Right cardiac atrium (tissue), 5 donors: ENCODE measurements around the gene TOP1. TPM values are rescaled to one million over a fixed set of nuclear protein-coding genes. Genes with fewer than 3 reads are reported as not detected.
"Not testable (repeated sequence)": the region's sequence is repeated elsewhere in the genome, so short reads cannot be mapped to it uniquely, and the experiment has no call there.

ENCODE experiments used
- ATAC-seq, 2 donors: fragments of 200-7000 bp; cut with Tn5 transposase; one replicate each; pipeline versions ENCODE4 v1.8.0 to v1.9.1; 2020; ENCODE audit warnings: moderate library complexity in 2 of 2, mild to moderate bottlenecking in 1 of 2
- DNase-seq, 3 donors: peaks; one replicate each; pipeline ENCODE4 v3.0.0-alpha.2; 2020
- H3K27ac ChIP-seq: one replicate; pipeline ENCODE4 v1.5.1; 2013; ENCODE audit warnings: mild to moderate bottlenecking, low read length, control low read depth, moderate library complexity
- H3K27me3 ChIP-seq: one replicate; pipeline ENCODE4 v1.6.1; 2013; ENCODE audit not compliant: control insufficient read depth, insufficient read depth
- H3K4me1 ChIP-seq: one replicate; pipeline ENCODE4 v1.6.1; 2013; ENCODE audit warnings: low read length; ENCODE audit not compliant: control insufficient read depth, insufficient read depth
- H3K4me3 ChIP-seq: one replicate; pipeline ENCODE4 v1.5.1; 2013; ENCODE audit warnings: low read length, control low read depth
- H3K9me3 ChIP-seq: one replicate; pipeline ENCODE4 v1.6.1; 2013; ENCODE audit warnings: low read length; ENCODE audit not compliant: control insufficient read depth
- WGBS: extraction: QIAGEN DNeasy Blood & Tissue Kit; methylation state at CpG from one replicate; pipeline ENCODE4 v1.1.7; 2013; 5-methylcytosine and 5-hydroxymethylcytosine counted together
- intact Hi-C, 4 donors: fragments of 100-400 bp; cut with DNase I; formaldehyde crosslinking; loops; one replicate each; pipeline versions ENCODE4 v1.11.0 to v1.14.0; 2022 to 2023
- polyA plus RNA-seq: library from polyadenylated mRNA; stranded (reverse); fragments of 200-250 nt; gene quantifications from one replicate; pipeline ENCODE4 v1.2.3, GENCODE V29; 2013
- total RNA-seq, 4 donors: library from RNA; stranded (reverse); fragmentation: NEBNext Ultra II Directional; extraction: Animal tissue kit (Norgen Biotek cat#: 25700); gene quantifications; one replicate each; pipeline ENCODE4 v1.2.1, GENCODE V29; 2021
- donor health status: healthy with polysubstance abuse.
- donor health status: DM: no; HTN: yes; CAD: no.
- donor health status: DM: no; HTN: no; CAD: no.
- donor health status: DM: no; HTN: yes; CAD: no; lungs with severe emphysema.
- donor health status: DM: yes; HTN: yes; CAD: no.

The TOP1 gene
- total and polyA plus RNA-seq, 5 donors: 16.7 to 30.7 (median 27.8) TPM

DNA sequence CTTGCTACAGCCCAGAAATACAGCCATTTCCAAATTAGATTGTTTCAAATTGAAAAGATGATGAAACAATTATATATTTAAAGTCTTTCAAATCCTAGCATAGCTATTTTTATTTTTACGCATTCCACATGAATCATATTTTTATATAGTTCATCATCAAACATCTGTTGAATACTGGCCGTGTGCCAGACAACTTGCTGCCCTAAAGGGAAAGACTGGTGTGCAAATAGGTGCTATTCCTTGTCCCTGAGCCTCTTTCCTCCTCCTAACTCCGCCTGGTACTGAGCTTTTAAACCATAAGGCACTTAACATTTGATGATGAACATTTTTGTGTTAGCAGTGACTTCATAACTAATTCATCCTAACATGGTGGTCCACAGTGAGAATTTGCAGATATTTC, 90.0 kb downstream of the TOP1 start:
- ATAC-seq: no peak
- no peaks in the 10 kb centered on the region for H3K27me3 ChIP-seq
- intact Hi-C loops: no loop called here
- 77% methylated on average over 3 of the region's 3 CpGs for WGBS
- no peaks in the 10 kb centered on the region for H3K4me1 ChIP-seq
- H3K4me3 ChIP-seq: no peak overlapping the region
- DNase-seq: no peak
- H3K27ac ChIP-seq: no peak overlapping the region
- H3K9me3 ChIP-seq: no peaks in the 10 kb centered on the region

DNA sequence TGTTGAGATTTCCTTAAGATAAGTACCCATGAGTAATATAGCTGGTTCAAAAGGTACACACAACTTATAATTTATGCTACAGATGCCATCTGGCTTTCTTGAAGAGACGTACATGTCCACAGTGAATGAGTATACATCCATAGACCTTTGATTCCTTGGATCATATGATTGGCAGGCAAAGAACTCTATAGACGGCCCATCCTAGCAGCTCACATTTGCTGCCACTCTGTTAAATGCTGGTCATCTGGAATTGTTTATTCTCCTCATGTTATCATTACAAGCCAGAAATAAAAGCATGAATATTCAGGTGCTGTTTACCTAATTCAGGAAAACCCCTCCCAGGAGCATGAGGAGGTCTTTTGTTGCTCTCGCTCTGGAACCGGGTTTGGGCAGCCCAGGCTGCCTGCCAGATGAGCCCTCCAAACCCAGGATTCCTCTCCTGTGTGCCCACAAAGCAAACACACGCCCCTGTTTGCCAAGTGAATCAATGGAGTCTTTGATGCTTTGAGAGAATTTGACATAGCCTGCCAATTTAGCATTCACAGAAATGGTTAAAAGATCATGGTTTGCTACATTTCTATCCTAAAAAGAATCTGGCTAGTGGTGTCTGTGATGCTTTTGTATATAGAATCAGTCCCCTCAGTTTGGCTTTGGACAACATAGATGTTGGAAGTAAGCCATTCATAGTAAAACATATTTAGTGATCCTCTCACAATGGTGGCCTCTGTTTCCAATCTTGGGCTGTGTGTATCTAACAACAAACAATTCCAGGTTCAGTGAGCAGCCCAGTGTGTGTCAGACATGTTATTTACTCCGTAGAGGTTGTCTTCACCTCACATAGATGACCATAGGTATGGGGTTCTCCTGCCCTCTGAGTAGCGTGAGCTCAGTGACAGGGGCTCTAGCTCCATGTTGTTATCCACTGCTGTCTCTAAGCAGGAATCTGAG, 91.3 kb downstream of the TOP1 start:
- 83% methylated on average over 7 of the region's 7 CpGs for WGBS
- H3K4me1 ChIP-seq: no peaks in the 10 kb centered on the region
- no peaks in the 10 kb centered on the region for H3K9me3 ChIP-seq
- H3K4me3 ChIP-seq: no peak overlapping the region
- no peak overlapping the region for H3K27ac ChIP-seq
- no peak for DNase-seq
- intact Hi-C loops: no loop called here
- no peak for ATAC-seq
- H3K27me3 ChIP-seq: no peaks in the 10 kb centered on the region

- no peaks in the 10 kb centered on the region for H3K27me3 ChIP-seq
- no peaks in the 10 kb centered on the region for H3K4me1 ChIP-seq
- H3K27ac ChIP-seq: no peak overlapping the region
- DNase-seq (no peak), ATAC-seq (no peak)
- intact Hi-C loops: no loop called here
- 90% methylated on average over 3 of the region's 3 CpGs for WGBS
- H3K4me3 ChIP-seq: no peak overlapping the region
- no peaks in the 10 kb centered on the region for H3K9me3 ChIP-seq
These were observed 92.8 kb downstream of the TOP1 start for GRCh38 chr20:41121399-41121798.

DNA sequence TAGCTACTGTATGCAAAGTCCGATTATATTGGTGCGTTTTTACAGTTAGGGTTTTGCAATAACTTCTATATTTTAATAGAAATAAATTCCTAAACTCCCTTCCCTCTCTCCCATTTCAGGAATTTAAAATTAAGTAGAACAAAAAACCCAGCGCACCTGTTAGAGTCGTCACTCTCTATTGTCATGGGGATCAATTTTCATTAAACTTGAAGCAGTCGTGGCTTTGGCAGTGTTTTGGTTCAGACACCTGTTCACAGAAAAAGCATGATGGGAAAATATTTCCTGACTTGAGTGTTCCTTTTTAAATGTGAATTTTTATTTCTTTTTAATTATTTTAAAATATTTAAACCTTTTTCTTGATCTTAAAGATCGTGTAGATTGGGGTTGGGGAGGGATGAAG, 95.0 kb downstream of the TOP1 start:
- 92% methylated on average over 6 of the region's 6 CpGs for WGBS
- DNase-seq (no peak), ATAC-seq (no peak)
- Histone ChIP-seq H3K4me1 (no peaks in the 10 kb centered on the region), H3K9me3 (no peaks in the 10 kb centered on the region), H3K4me3 (no peak overlapping the region), H3K27me3 (no peaks in the 10 kb centered on the region), H3K27ac (no peak overlapping the region)
- intact Hi-C loops: no loop called here

DNA sequence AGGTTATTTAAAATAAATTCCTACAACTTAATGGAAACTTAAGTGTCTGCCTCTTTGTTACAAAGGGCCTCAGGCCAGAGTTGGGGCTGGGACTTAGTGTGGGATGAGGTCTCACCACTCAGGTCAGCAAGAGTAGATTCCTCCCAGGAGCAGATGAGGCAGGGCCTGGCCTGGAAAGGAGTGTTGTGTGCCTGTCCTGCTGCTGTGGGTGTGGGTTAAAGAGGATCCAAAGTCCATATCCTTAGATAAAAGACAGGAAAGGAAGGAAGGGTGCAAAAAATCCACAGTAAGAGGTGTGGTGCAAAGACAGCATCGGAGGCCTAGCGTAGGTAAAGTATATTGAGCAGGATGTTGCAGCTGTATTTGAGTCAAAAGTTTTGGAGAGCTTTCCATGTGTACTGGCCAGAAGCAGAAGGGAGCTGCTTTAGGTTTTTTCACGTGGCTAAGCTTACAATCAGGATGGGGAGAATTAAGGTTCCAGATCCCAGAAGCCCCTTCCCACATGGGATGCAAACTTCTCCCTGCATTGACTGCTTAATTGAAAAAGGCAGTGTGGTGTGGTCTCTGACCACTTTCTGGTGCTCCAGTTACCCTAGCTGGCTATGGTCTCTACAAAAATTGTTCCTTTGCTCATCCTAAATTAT, 96.0 kb downstream of the TOP1 start:
- 62% methylated on average over 3 of the region's 3 CpGs for WGBS
- Histone ChIP-seq H3K27ac (no peak overlapping the region), H3K4me1 (no peaks in the 10 kb centered on the region), H3K9me3 (no peaks in the 10 kb centered on the region), H3K4me3 (no peak overlapping the region), H3K27me3 (no peaks in the 10 kb centered on the region)
- ATAC-seq (peak in 1 of 2 donors; percentile 24), DNase-seq (no peak)
- intact Hi-C loops: no loop called here

DNA sequence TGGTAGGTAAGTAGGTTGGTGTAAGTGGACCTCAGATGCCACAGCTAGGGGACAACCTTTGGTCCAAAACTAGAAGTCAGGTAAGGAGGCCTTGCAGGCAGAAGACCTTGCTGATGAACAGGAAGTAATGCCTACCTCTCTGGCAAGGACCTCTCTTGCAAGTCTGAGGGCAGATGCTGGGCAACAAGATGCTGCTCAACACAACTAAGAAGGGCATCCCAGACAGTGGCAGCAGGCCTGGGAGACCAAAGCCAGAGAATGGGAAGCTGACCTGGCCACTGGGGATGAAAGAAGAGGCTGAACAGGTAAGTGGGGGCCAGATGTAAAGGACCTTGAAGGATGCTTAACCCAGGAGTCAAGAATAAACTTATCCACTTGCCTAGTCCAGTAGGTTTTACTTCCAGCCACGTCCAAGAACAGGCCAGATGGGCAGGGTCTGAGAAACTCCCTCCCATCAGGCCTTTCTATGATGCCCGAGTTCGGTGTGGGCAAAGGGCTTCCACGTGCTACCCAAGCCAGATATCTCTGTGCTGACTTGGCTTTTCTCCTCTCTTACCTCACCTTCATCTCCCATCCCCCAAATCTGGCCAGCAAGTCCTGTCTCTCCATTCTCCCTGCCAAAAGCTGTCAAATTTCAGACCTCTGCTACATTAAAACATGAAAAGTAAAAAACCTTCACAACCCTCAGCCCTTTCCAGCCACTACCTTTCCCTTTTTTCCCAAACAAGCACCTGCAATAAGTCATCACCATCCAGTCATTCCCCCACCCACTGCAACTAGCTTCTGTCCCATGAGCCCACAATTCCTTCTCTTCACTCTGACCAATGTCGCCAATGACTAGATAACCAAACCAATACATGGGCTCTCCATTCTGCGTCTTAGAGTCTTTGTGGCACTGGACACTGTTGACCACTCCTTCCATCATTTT, 97.2 kb downstream of the TOP1 start:
- Histone ChIP-seq H3K27me3 (no peaks in the 10 kb centered on the region), H3K4me3 (no peak overlapping the region), H3K27ac (no peak overlapping the region), H3K9me3 (no peaks in the 10 kb centered on the region), H3K4me1 (no peaks in the 10 kb centered on the region)
- intact Hi-C loops: no loop called here
- no peak for DNase-seq
- WGBS: 81% methylated on average over 6 of the region's 6 CpGs
- ATAC-seq: peak in 1 of 2 donors; percentile 9

DNA sequence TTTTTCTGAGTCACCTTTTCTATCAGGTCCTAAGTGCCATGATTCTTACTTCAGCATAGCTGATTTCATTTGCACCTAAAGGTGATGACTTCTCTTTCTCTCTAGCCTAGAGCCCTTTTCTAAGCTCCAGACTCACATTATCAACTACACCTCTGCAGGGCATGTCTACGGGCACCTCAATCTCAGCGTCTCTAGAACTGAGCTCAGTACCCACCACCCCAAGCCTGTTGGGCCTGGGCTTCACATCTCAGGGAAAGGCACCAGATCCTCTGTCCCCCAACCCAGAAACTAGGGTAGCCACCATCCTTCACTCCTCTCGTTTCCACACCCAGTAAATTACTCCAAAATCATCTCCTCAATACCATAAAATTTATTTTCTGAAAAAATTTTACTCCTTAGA, 98.1 kb downstream of the TOP1 start:
- no peak overlapping the region for H3K4me3 ChIP-seq
- H3K27me3 ChIP-seq: no peaks in the 10 kb centered on the region
- no peaks in the 10 kb centered on the region for H3K4me1 ChIP-seq
- intact Hi-C loops: no loop called here
- peak overlapping the region; percentile 32 for H3K27ac ChIP-seq
- whole genome bisulfite sequencing: 77% methylated on average over 3 of the region's 3 CpGs
- H3K9me3 ChIP-seq: no peaks in the 10 kb centered on the region
- ATAC-seq (no peak), DNase-seq (no peak)

DNA sequence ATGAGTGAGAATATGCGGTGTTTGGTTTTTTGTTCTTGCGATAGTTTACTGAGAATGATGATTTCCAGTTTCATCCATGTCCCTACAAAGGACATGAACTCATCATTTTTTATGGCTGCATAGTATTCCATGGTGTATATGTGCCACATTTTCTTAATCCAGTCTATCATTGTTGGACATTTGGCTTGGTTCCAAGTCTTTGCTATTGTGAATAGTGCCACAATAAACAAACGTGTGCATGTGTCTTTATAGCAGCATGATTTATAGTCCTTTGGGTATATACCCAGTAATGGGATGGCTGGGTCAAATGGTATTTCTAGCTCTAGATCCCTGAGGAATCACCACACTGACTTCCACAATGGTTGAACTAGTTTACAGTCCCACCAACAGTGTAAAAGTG, 99.7 kb downstream of the TOP1 start:
- intact Hi-C loops, DNase-seq, H3K4me3 ChIP-seq, H3K9me3 ChIP-seq, H3K4me1 ChIP-seq, H3K27ac ChIP-seq, ATAC-seq, H3K27me3 ChIP-seq: not testable (repeated sequence)
- 60% methylated on average over 1 of the region's 3 CpGs for WGBS

DNA sequence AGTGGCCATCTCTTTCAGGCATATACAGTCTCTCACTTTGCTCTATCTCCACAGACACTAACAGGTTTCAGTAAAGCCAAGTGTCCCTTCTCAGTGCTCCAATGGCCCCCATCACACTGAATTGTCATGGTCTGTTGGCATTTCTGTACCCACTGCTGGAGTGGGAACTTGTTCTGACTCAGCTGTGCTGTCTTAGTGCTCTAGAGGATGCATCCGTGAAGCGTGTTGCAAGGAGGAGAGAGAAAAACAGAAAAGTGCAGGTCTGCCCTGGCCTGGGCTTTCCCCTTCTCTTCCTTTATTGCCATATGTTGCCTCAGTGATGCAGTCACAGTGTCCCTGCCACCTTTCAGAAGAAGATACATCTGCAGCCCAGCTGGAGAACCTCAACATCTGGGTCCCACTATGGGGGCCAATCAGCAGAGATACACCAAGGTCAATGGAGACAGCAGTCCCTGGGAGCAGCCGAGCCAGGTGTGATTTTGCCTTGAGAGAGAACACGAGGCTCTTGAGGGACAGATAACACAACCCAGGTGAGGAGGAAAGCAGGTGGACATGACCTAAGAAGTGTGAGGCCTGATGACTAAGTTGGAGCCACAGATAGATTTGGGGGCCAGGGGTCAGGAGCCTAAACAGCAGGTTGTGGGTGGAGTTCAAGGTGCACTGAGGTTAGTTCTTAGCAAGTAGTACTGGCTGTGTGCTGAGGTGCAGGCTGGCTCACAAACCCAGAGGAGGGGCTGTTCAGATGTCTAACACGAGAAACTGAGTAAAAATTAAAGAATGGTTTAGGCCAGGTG, 103.2 kb downstream of the TOP1 start:
- H3K27me3 ChIP-seq: no peaks in the 10 kb centered on the region
- no peak overlapping the region for H3K27ac ChIP-seq
- no peaks in the 10 kb centered on the region for H3K9me3 ChIP-seq
- peaks cover 2% of the 10 kb centered on the region for H3K4me1 ChIP-seq
- DNase-seq (no peak), ATAC-seq (no peak)
- WGBS: 88% methylated on average over 5 of the region's 5 CpGs
- intact Hi-C loops: loop anchor here in 1 of 4 donors (10.0 kb wide), 1 partner anchor 213 kb away; the partner anchor contains the start of gene LPIN3
- H3K4me3 ChIP-seq: no peak overlapping the region

GRCh38 chr20:41132388-41132775, 103.8 kb downstream of the TOP1 start:
- H3K27ac ChIP-seq, H3K4me3 ChIP-seq, H3K9me3 ChIP-seq, DNase-seq, ATAC-seq, H3K4me1 ChIP-seq, H3K27me3 ChIP-seq: not testable (repeated sequence)
- intact Hi-C loops: loop anchor here in 1 of 4 donors (10.0 kb wide), 1 partner anchor 212 kb away; the partner anchor contains the start of gene LPIN3
- 88% methylated on average over 9 of the region's 9 CpGs for WGBS
